Measurements from ENCODE around the gene SLC26A9.

SLC26A9 gene

DNA sequence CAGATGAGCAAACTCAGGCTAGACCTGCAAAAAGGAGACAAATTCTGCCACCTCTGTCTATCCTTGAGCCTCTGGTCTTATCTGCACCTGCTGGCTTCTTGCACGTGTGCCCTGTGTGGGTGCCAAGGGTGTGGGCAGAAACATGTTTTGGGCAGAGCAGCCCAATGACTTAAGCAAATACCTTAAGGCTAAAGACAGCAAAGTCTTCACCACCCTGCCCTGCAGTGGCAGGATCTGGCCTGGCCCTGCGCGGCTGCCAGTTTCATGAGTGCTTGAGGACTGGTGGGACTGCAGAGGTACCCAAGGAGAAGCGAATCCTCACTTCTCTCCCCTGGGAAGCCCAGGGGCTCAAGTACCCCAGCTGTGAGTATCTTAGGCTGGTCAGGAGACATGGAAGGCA lies 3.8 kb upstream of the SLC26A9 start:
- DNase-seq (ENCODE audit: low spot score) = no peak

GRCh38 chr1:205945069-205945468 lies 1.8 kb upstream of the SLC26A9 start:
- no peak for DNase-seq (ENCODE audit: low spot score)

DNA sequence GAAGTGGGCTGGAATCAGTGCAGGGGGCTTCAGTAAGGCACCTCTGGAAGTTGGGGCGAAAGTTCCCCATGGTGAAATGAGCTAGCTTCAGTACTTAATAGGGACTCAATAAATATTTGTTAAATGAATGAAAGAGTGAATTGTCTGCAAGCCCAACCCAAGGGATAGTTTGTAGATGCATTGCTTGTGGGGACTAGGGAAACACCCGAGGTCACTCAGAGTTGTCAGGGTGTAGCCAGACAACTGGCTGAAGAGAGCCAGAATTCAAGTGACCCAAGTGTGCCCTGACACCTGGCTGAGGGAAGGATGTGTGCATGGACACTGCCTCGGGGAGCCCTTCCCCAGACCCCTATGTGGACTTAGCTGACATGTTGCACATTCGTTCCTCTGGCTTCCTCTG lies 1.3 kb upstream of the SLC26A9 start:
- no peak for DNase-seq (ENCODE audit: low spot score)

- DNase-seq (ENCODE audit: low spot score) = no peak
These were observed 561 bp downstream of the SLC26A9 start for GRCh38 chr1:205942631-205943159.

- DNase-seq (ENCODE audit: low spot score) = no peak
These were observed 2.5 kb downstream of the SLC26A9 start for GRCh38 chr1:205940710-205941109.

DNA sequence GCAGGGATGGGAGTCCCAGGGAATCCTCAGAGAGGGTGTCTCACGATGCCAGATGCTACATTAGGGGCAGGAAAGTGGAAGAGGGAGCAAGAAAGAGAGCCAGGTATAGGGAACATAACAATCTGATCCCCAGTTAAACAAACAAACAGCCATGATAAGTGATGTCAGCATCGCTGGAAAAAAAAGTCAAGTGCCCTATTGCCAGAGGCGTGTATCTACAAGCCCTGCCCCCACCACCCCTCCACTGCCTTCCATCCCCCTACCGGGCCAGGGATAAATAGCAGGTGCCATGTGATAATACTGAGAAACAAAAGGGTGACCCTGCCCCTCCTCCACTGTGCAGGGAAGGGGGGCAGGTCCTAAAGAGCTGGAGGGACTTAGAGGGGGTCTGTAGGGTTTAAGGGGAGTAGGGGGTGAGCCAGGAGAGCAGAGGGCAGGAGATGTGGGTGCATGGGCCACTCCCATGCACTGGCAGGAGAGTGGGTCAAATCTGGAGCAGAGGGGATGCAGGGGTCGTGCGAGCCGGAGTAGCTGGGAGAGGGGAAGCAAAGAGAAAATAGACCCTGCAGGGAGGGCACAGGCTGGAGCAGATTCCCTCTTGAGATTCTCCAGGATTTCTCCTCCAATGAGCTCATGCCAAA lies 3.4 kb downstream of the SLC26A9 start:
- DNase-seq (ENCODE audit: low spot score) = no peak

GRCh38 chr1:205938682-205939081 lies 4.6 kb downstream of the SLC26A9 start:
- DNase-seq (ENCODE audit: low spot score) = no peak

GRCh38 chr1:205936846-205937586 lies 6.2 kb downstream of the SLC26A9 start:
- DNase-seq (ENCODE audit: low spot score) = no peak

DNA sequence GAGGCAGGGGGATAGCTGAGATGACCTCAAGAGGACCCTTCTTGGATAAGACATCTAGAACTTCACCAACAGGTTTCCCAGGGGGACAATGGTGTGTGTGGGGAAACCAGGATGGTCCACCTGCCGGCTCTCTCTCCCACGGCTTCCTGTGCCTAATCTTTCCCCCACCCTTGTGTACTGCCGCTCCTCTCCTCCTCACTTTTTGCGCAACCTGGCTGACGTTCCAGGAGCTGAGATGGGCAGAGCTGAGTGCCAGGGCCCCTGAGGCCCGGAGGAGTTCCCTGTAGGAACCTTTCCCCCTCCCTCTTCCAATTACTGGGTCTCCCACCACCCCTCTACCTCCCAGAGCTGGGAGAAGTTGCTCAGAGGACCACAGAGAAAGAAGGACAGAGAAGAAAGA lies 6.9 kb downstream of the SLC26A9 start:
- DNase-seq (ENCODE audit: low spot score) = no peak

DNA sequence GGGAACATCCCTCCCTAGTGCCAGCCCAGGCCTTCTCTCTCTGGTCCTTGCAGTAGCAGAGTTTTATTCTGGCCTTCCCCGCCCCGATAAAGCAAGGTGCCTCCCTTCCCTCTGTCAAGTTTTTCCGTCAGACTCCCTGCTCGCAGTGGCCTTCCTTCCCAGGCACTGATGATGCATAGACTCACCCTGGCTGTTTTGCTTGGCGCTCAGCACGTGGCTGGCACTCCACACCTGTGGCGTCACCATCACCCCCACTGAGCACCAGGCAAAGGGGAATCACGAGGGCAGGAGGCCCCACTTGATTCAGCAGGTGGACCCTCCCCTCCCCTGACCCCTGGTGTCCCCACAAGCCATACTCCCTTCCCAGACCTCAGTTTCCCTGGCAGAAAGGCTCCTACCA lies 7.4 kb downstream of the SLC26A9 start:
- no peak for DNase-seq (ENCODE audit: low spot score)

DNA sequence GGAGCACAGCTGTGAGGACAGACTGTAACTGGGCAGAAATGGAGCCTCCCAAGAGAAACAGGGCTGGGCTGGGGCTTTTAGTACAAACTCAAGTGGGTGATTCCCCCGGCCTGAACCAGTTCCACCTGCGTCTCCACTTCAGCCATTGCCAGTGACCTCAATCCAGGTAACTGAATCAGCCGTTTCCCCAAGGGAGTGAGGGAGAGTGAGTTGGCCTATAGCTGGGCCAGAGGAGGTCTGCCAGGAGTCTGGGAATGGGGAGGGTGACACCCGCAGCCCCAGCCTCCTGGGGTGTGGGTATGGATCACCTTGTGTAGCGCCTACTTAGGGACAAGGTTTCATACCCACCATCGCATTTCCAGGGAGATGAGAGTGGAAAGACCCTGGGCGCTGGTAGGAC lies 8.5 kb downstream of the SLC26A9 start:
- no peak for DNase-seq (ENCODE audit: low spot score)

DNA sequence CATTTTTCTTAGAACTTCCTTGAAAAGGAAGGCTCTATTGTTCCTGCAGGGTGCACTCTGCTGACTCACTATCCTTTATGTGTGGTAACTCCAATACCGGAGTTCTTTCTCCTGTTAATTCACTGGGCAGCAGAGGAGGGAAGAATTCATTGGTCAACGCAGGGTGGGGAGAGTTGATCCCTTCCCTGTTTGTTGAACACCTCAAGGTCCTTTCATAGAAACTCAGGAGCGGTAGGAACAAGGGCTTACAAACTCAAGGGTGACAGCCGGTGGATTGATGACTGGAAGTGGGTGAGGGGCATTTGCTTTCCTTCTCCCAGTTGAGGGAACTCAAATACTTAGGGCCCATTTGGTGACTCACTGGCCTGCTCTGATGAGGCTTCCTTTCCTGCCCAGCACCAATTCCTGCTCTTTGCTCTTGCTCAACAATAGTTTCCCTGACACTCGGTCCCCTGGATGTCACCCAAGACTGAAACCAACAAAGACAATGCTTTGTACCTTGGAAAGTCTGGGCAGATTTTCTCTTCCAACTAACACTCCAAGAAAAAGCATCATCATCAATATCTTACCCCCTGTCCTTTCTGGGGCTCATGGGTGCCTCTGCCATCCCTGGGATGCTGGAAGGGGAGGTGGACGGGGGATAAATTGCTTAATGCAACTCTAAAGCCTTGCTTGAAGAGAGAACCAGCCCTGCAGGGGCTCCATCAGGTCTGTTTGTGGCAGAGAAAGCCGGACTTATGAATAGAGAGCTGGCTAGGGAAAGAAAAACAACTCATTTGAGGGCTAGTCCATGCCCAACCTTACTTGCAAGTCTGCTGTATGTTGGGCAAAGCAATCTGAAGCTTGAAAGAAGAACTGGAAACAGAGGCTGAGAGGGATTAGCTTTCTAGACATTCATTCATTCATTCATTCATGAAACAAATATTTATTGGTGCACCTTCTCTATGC lies 9.3 kb downstream of the SLC26A9 start:
- no peak for DNase-seq (ENCODE audit: low spot score)

GRCh38 chr1:205932776-205933175 lies 10.5 kb downstream of the SLC26A9 start:
- no peak for DNase-seq (ENCODE audit: low spot score)

GRCh38 chr1:205930799-205931281 lies 12.4 kb downstream of the SLC26A9 start:
- DNase-seq (ENCODE audit: low spot score) = no peak

GRCh38 chr1:205930195-205930577 lies 13.1 kb downstream of the SLC26A9 start:
- DNase-seq (ENCODE audit: low spot score) = no peak

GRCh38 chr1:205929496-205930194 lies 13.6 kb downstream of the SLC26A9 start:
- no peak for DNase-seq (ENCODE audit: low spot score)

DNA sequence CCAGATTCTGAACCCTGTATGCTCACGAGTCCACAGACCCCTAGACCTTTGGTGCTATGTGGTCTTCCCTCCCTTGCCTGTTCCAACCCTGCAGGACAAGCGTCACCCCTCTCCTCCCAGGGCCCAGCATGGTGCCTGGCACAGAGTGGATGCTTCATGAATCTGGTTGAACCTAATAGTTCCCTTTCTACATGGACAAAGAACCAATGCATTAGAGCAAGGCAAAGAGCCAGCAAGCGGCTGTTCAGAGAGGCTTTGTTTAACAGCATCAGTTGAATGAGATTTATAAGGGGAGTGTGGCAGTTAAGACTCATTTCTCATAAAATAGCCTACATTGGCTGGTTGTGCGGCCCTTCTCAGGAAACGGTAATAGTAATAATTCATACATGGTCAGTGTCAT lies 14.9 kb downstream of the SLC26A9 start:
- DNase-seq (ENCODE audit: low spot score) = no peak

GRCh38 chr1:205927676-205928075 lies 15.6 kb downstream of the SLC26A9 start:
- DNase-seq (ENCODE audit: low spot score) = no peak

DNA sequence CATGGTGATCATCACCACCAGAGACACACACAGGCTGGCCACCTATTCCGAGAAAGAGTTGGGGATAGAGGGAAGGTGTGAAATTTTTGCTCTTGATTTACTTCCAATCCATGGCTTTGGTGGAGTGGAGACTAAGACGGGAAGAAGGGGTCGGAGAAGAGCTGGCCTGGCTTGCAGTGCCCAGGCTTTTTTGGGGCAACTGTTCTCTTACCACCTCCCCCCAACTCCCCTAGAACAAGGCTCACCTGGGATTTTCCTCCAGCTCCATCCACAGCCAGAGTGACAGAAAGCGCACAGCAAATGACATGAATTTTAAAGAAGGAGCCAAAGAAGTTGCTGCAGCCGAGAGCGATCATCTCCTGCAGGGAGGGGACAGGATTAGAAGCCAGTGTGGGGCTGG lies 16.0 kb downstream of the SLC26A9 start:
- no peak for DNase-seq (ENCODE audit: low spot score)

- DNase-seq (ENCODE audit: low spot score) = no peak
These were observed 16.6 kb downstream of the SLC26A9 start for GRCh38 chr1:205926636-205927035.

- no peak for DNase-seq (ENCODE audit: low spot score)
These were observed 17.0 kb downstream of the SLC26A9 start for GRCh38 chr1:205926213-205926612.

DNA sequence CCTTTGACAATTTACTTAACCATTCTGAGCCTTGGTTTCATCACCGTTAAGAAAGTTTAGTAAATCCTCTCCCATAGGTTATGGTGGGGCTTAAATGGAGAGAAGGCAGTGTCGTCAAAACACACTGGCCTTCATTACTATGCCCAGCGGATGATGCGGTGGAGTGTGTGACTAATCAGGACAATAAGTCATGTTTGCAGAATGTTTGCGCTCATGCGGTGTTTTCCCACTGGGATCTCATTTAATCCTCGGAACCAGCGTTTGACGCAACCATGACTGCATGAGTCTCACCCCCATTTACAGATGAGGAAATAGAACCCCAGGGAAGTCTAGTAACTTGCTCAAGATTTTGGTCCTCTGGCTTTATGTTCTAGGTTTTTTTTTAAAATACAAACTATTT lies 17.5 kb downstream of the SLC26A9 start:
- DNase-seq (ENCODE audit: low spot score) = no peak

Measured in CD4-positive, alpha-beta T cell treated with Interleukin-2 at 100 ng/mL for 4 hours (primary cell).